IMR-90 (cell line): Measurements from ENCODE around the gene LIMCH1. TPM values are rescaled to one million over a fixed set of nuclear protein-coding genes. Genes with fewer than 3 reads are reported as not detected.

ENCODE experiments used
- ATAC-seq: fragments of 200-7000 bp; cut with Tn5 transposase; 2 replicates; pipeline ENCODE4 v1.9.1; 2020; ENCODE audit warnings: low read depth, mild to moderate bottlenecking, moderate library complexity
- BruUV-seq: library from RNA; stranded (reverse); fragments of 400-500 nt; replicated peaks from 2 replicates; lab custom pipeline; 2021; lab: Mats Ljungman, UMichigan
- CTCF ChIA-PET: fragments of 300-600 bp; formaldehyde crosslinking; extraction: SDS; loops from one replicate; lab custom pipeline; 2021; ENCODE audit warnings: antibody characterized with exemption; lab: Yijun Ruan, JAX
- POLR2A ChIA-PET: fragments of 300-600 bp; sonication (Branson Sonifier 250); formaldehyde crosslinking; loops from one replicate; lab custom pipeline; 2022; ENCODE audit warnings: antibody characterized with exemption; ENCODE audit not compliant: unreplicated experiment; lab: Charles Lee
- DNase-seq: peaks from one replicate; pipeline ENCODE4 v3.0.0; 2013
- H2AFZ ChIP-seq: replicated peaks from 2 replicates; pipeline ENCODE3; 2013; ENCODE audit warnings: low read length, mild to moderate bottlenecking; ENCODE audit not compliant: poor library complexity
- H2AK5ac ChIP-seq: 2 replicates; pipeline ENCODE4 v1.6.1; 2013; ENCODE audit warnings: low read depth, low read length, inconsistent platforms
- H2AK9ac ChIP-seq: replicated peaks from 2 replicates; pipeline ENCODE3; 2013; ENCODE audit warnings: mild to moderate bottlenecking, low read depth, low read length, moderate library complexity; ENCODE audit not compliant: poor library complexity
- H2BK120ac ChIP-seq: 2 replicates; pipeline ENCODE4 v1.6.1; 2013; ENCODE audit warnings: low read depth, low read length, inconsistent platforms
- H2BK15ac ChIP-seq: 3 replicates; pipeline ENCODE4 v1.6.1; 2013; ENCODE audit warnings: low read depth, low read length, inconsistent platforms
- H2BK20ac ChIP-seq: 2 replicates; pipeline ENCODE4 v1.6.1; 2013; ENCODE audit warnings: low read depth, mild to moderate bottlenecking, inconsistent platforms, low read length, moderate library complexity
- H2BK5ac ChIP-seq: 2 replicates; pipeline ENCODE4 v1.6.1; 2013; ENCODE audit warnings: mild to moderate bottlenecking, low read depth, low read length, inconsistent platforms; ENCODE audit not compliant: poor library complexity, severe bottlenecking
- H3K14ac ChIP-seq: replicated peaks from 2 replicates; pipeline ENCODE4 v1.6.1; 2013; ENCODE audit warnings: low read depth, low read length, inconsistent platforms
- H3K18ac ChIP-seq: 2 replicates; pipeline ENCODE4 v1.6.1; 2013; ENCODE audit warnings: low read depth, low read length, control low read depth
- H3K23ac ChIP-seq: 2 replicates; pipeline ENCODE4 v1.6.1; 2013; ENCODE audit warnings: low read depth, low read length, inconsistent platforms
- H3K27ac ChIP-seq: 2 replicates; pipeline ENCODE4 v1.5.1; 2013; ENCODE audit warnings: mild to moderate bottlenecking, control low read depth, low read length; ENCODE audit not compliant: insufficient read depth
- H3K27me3 ChIP-seq: 2 replicates; pipeline ENCODE4 v1.6.1; 2013; ENCODE audit warnings: low read length; ENCODE audit not compliant: control insufficient read depth, insufficient read depth
- H3K36me3 ChIP-seq: 2 replicates; pipeline ENCODE4 v1.6.1; 2013; ENCODE audit warnings: low read length, mixed read lengths; ENCODE audit not compliant: control insufficient read depth, insufficient read depth
- H3K4ac ChIP-seq: 2 replicates; pipeline ENCODE4 v1.6.1; 2013; ENCODE audit warnings: low read depth, low read length, inconsistent platforms
- H3K4me1 ChIP-seq: 2 replicates; pipeline ENCODE4 v1.6.1; 2013; ENCODE audit warnings: low read length, mixed read lengths; ENCODE audit not compliant: control insufficient read depth, insufficient read depth
- H3K4me2 ChIP-seq: 2 replicates; pipeline ENCODE4 v1.6.1; 2013; ENCODE audit warnings: low read depth, mild to moderate bottlenecking, control low read depth, low read length, moderate library complexity
- H3K4me3 ChIP-seq: 2 replicates; pipeline ENCODE4 v1.5.1; 2013; ENCODE audit warnings: low read depth, mild to moderate bottlenecking, control low read depth, low read length, moderate library complexity; ENCODE audit not compliant: insufficient read depth
- H3K56ac ChIP-seq: 2 replicates; pipeline ENCODE4 v1.6.1; 2013; ENCODE audit warnings: low read length, inconsistent platforms; ENCODE audit not compliant: insufficient read depth; ENCODE audit errors: extremely low read depth
- H3K79me1 ChIP-seq, 2 experiments: 2 replicates each; pipeline ENCODE4 v1.6.1; 2013; ENCODE audit warnings: low read length in 2 of 2, inconsistent platforms in 1 of 2, low read depth in 1 of 2
- H3K9ac ChIP-seq: 2 replicates; pipeline ENCODE4 v1.6.1; 2013; ENCODE audit warnings: low read depth, low read length, control low read depth
- H3K9me1 ChIP-seq: 2 replicates; pipeline ENCODE4 v1.6.1; 2013; ENCODE audit warnings: low read length, inconsistent platforms; ENCODE audit not compliant: insufficient read depth
- H3K9me3 ChIP-seq: 2 replicates; pipeline ENCODE4 v1.6.1; 2013; ENCODE audit warnings: low read length; ENCODE audit not compliant: control insufficient read depth, insufficient read depth
- H4K20me1 ChIP-seq: 2 replicates; pipeline ENCODE4 v1.6.1; 2013; ENCODE audit warnings: low read length, inconsistent platforms; ENCODE audit not compliant: insufficient read depth
- H4K5ac ChIP-seq: 2 replicates; pipeline ENCODE4 v1.6.1; 2013; ENCODE audit warnings: mild to moderate bottlenecking, low read depth, low read length, control low read depth
- H4K8ac ChIP-seq, 2 experiments: 2 replicates each; pipeline ENCODE4 v1.6.1; 2013; ENCODE audit warnings: low read depth in 2 of 2, low read length in 2 of 2, control low read depth in 1 of 2, inconsistent platforms in 1 of 2
- H4K91ac ChIP-seq: 2 replicates; pipeline ENCODE4 v1.6.1; 2013; ENCODE audit warnings: low read depth, low read length, inconsistent platforms; ENCODE audit not compliant: insufficient read depth
- BHLHE40 ChIP-seq: fragments of 150-350 bp; IDR thresholded peaks from 2 replicates; pipeline ENCODE4 v1.6.1; 2016; ENCODE audit warnings: mild to moderate bottlenecking, low read depth, low read length
- CHD1 ChIP-seq: IDR thresholded peaks from 2 replicates; pipeline ENCODE4 v1.6.1; 2012; ENCODE audit warnings: low read depth, low read length, improper control_type of control experiment
- FOS ChIP-seq: fragments of 150-350 bp; IDR thresholded peaks from 2 replicates; pipeline ENCODE4 v1.6.1; 2016; ENCODE audit warnings: low read depth, low read length
- MXI1 ChIP-seq: IDR thresholded peaks from 2 replicates; pipeline ENCODE4 v1.6.1; 2012; ENCODE audit warnings: low read depth, mild to moderate bottlenecking, low read length, moderate library complexity, borderline replicate concordance
- NFE2L2 ChIP-seq: fragments of 150-350 bp; IDR thresholded peaks from 2 replicates; pipeline ENCODE4 v1.6.1; 2016; ENCODE audit warnings: low read depth, mild to moderate bottlenecking, low read length
- POLR2A ChIP-seq: IDR thresholded peaks from 2 replicates; pipeline ENCODE4 v1.6.1; 2012; ENCODE audit warnings: mild to moderate bottlenecking, low read depth, low read length
- RAD21 ChIP-seq: IDR thresholded peaks from 2 replicates; pipeline ENCODE4 v1.6.1; 2012; ENCODE audit warnings: low read length, improper control_type of control experiment
- SMC3 ChIP-seq: fragments of 150-350 bp; IDR thresholded peaks from 2 replicates; pipeline ENCODE4 v1.6.1; 2016; ENCODE audit warnings: low read depth, mild to moderate bottlenecking, antibody characterized with exemption, low read length, moderate library complexity
- WGBS, 2 experiments: methylation state at CpG; one replicate each; pipeline versions ENCODE4 v1.1.5 to v1.1.7; 2013; ENCODE audit warnings: missing lambda C conversion rate in 2 of 2; ENCODE audit not compliant: insufficient read length in 1 of 2; ENCODE audit errors: extremely low coverage in 2 of 2; 5-methylcytosine and 5-hydroxymethylcytosine counted together
- dilution Hi-C: fragments of 300-500 bp; cut with HindIII; formaldehyde crosslinking; loops from one replicate; pipeline ENCODE4 v1.14.3; 2018; ENCODE audit warnings: low sequenced_read_pairs; ENCODE audit not compliant: unreplicated experiment
- in situ Hi-C: fragments of 300-500 bp; cut with MboI; formaldehyde crosslinking; loops from 3 replicates; pipeline ENCODE4 v1.14.3; 2019; ENCODE audit warnings: low sequenced_read_pairs, inconsistent platforms, mixed read lengths
- intact Hi-C: fragments of 100-400 bp; cut with micrococcal nuclease; formaldehyde crosslinking; loops from 2 replicates; pipeline ENCODE4 v1.10.0; 2022
- polyA plus RNA-seq, 3 experiments: library from polyadenylated mRNA; depleted of rRNA; stranded (reverse); fragments of >200 nt; gene quantifications; 2 replicates each; pipeline ENCODE4 v1.2.3, GENCODE V29; 2012; ENCODE audit warnings: low replicate concordance in 1 of 3
- total RNA-seq: library from RNA; depleted of rRNA; stranded (reverse); fragments of >200 nt; gene quantifications from 2 replicates; pipeline ENCODE4 v1.2.3, GENCODE V29; 2012
- TF ChIP-seq, protein P1 (sequence below): conservative IDR thresholded peaks from 2 replicates; pipeline ENCODE4 v1.5.1; 2012; ENCODE audit warnings: mild to moderate bottlenecking, low read depth, low read length, improper control_type of control experiment

The LIMCH1 gene
- total and polyA plus RNA-seq, 2 of the 4 experiments (the other 2 are of a cell fraction), result 0.89 to 2.9 TPM

DNA sequence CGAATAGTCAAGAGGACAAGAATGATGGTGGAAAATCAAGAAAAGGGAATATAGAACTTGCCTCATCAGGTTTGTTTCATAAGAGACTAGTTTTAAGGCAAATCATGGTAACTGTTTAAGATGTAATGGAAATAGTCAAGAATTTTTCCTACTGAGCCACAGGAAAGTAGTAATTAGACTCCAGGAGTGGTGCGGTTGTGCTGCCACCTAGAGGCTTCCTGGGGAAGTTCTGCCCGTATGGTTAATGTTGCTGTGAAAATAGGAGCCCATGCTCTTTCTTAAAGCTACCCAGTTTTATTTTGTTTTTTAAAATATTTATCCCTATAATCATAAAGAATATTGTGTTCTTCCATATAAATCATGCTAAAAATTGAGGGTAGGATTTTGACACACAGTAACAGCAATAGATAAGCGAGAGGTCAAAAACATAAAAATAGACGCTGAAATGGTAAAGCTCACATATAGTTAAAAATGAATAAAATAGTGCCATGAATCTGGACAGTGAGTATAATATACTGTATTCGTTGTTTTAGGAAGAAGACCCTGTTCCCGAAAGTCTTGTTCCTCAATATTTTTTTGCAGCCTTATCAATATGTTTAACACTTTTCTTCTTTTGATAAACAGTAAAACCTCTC, 123.6 kb downstream of the LIMCH1 start:
- Histone ChIP-seq H3K9ac (no peak overlapping the region), H3K36me3 (no peaks in the 10 kb centered on the region), H3K27me3 (peaks cover 4% of the 10 kb centered on the region), H4K5ac (no peak overlapping the region), H3K14ac (no peak overlapping the region), H2BK5ac (no peak overlapping the region), H2AK5ac (no peak overlapping the region), H3K27ac (no peak overlapping the region), H3K9me3 (no peaks in the 10 kb centered on the region), H3K4me2 (no peak overlapping the region), H2BK15ac (no peak overlapping the region), H3K4me1 (peaks cover 4% of the 10 kb centered on the region; the same call in 1 of the 2 replicates), H4K8ac (no peak overlapping the region), H2AK9ac (no peak overlapping the region), H2AFZ (no peak overlapping the region), H3K4me3 (no peak overlapping the region), H3K23ac (no peak overlapping the region), H4K20me1 (no peaks in the 10 kb centered on the region), H3K56ac (no peak overlapping the region), H2BK20ac (no peak overlapping the region), H2BK120ac (no peak overlapping the region), H3K4ac (no peak overlapping the region), H3K9me1 (no peaks in the 10 kb centered on the region), H3K79me1 (no peaks in the 10 kb centered on the region), H4K91ac (no peak overlapping the region), H3K18ac (no peak overlapping the region)
- BruUV-seq, result no TSS peak
- ATAC-seq (peak; percentile 91), DNase-seq (peak; percentile 48)
- dilution Hi-C loops (no loop called here), intact Hi-C loops (loop anchor here (1.0 to 5.0 kb wide), 2 partner anchors 380 to 924 kb away; no protein-coding TSS in a partner anchor), in situ Hi-C loops (loop anchor here (25.0 kb wide), 1 partner anchor 749 kb away; no protein-coding TSS in a partner anchor)
- POLR2A ChIA-PET, result no interaction called here
- CTCF ChIA-PET, result interaction anchor here (0.6 to 3.4 kb wide), 20 partner anchors 9 to 402 kb away, joined by 3 to 26 read pairs (median 4); no protein-coding TSS in a partner anchor
- no CpG with 5 or more reads among the region's 7 CpGs for WGBS, 2 experiments
- TF ChIP-seq CHD1 (no peak), MXI1 (no peak), SMC3 (peak; percentile 73), NFE2L2 (no peak), POLR2A (no peak), RAD21 (peak; percentile 78), FOS (no peak), BHLHE40 (no peak)
- TF ChIP-seq, protein P1, sequence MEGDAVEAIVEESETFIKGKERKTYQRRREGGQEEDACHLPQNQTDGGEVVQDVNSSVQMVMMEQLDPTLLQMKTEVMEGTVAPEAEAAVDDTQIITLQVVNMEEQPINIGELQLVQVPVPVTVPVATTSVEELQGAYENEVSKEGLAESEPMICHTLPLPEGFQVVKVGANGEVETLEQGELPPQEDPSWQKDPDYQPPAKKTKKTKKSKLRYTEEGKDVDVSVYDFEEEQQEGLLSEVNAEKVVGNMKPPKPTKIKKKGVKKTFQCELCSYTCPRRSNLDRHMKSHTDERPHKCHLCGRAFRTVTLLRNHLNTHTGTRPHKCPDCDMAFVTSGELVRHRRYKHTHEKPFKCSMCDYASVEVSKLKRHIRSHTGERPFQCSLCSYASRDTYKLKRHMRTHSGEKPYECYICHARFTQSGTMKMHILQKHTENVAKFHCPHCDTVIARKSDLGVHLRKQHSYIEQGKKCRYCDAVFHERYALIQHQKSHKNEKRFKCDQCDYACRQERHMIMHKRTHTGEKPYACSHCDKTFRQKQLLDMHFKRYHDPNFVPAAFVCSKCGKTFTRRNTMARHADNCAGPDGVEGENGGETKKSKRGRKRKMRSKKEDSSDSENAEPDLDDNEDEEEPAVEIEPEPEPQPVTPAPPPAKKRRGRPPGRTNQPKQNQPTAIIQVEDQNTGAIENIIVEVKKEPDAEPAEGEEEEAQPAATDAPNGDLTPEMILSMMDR, result peak; percentile 89
